HG02678 (cell line): ENCODE data around the gene ZNF407.
A peak's percentile ranks its signal among the peaks of the same experiment; 100 is the strongest.

Experiments used
- ATAC-seq: cut with Tn5 transposase; IDR thresholded peaks from one replicate; pipeline ENCODE4 v1.9.1; 2021; ENCODE audit warnings: mild to moderate bottlenecking, moderate library complexity; ENCODE audit not compliant: unreplicated experiment

ZNF407 gene

GRCh38 chr18:74579496-74580065, 18.1 kb upstream of the ZNF407 start:
- no peak for ATAC-seq

GRCh38 chr18:74582642-74583041, 15.0 kb upstream of the ZNF407 start:
- no peak for ATAC-seq

DNA sequence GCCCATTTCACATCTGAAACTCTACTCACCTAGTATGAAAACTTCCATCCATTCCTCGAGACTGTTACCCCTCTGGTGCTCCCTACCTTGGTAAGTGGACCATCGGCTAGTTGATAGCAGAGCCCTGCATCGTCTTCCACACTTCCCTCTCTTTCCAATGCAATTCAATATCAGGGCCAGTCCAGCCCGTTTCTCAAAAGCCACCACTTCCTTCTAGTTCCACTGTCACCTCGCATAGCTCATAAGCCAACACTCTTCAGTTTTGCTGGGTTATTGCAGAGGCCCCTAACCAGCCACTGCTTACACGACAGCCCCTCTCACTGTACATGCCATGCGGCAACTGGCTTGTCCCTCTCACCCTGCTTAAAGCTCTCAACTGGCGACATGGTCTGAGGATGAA, 10.2 kb upstream of the ZNF407 start:
- ATAC-seq, result no peak

DNA sequence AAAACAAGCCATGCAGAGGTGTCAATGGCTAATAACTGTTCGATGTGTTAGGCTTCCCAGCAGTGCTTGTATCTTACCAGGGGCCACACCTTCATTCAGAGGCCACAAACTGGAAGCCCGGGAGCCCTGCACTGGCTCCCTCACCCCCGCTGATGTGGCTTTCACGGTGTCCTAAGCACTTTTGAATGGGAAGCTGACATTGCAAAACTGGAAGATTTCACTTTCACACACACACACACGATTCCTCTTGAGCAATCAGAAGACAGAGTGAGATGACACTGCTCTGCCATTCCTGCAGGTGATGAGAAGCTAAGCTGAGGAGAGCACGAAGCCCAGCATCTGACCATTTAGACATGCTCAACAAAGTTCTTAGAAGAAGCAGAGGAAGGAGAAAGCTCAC, 8.6 kb upstream of the ZNF407 start:
- ATAC-seq, result no peak

DNA sequence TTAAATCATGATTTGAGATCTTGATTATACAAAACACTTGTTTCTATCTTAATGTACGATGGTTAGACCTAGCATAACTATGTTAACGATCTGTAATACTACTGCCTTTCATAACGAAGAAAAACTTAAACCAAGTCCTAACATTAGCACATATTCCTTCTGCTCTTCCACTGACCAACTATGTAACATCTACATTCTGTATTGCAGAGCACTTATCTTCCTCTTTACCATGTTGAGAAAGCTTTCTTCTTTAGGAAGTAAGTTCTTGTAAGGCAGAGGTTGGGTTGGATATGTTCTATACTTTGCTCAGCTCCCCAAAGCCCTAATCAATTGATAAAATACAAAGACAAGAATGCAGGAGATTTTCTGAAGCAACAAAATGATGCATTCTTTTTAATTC, 7.9 kb upstream of the ZNF407 start:
- no peak for ATAC-seq

DNA sequence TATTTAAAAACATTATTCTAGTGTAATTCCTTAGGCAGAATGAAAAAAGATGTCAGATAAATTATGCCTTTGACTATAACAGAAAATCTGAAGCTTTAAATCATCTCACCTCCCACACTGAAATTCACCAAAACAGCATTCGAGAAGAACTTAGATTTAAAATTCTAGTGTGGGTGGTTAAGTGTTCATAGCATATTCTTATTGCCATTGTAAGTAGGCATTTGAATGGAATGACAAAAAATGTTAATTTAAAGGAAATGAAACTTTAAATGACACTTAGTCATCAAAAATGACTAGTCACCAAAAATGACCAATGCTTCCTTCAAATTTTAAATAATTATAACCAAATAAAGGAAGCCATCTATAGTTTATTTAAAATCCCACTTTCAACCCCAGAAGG, 7.0 kb upstream of the ZNF407 start:
- ATAC-seq, result no peak

GRCh38 chr18:74595431-74595830, 2.2 kb upstream of the ZNF407 start:
- ATAC-seq, result no peak

DNA sequence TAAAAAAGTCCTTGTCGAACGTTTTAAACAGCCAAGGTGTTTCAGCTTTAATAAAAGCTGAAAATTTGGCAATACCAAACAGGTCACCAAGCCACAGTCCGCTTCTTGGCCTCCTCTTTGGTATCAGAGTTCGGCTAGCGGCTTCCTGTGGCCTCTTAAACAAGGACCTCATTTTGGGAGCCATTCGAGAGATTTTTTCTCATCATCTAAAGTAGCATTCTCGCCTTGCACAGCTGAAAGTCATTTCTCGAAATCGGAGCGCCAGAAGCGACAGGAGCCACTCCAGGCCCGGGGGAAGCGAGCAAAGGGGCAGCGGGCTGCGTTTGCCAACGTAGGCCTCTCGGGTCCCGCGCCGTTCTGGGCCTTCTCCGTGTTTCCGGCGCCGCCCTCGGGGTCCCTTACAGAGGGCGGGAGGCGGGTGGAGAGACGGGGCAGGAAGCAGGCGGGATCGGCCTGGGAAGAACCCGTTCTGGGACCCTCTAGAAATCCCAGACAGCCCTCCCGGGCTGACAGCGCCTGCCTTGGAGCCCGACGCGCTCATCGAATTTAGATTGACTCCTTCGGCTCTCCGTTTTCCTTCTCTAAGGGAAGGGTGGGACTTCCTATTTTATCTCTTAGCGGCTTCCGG, 522 bp upstream of the ZNF407 start:
- peak; percentile 34 for ATAC-seq

DNA sequence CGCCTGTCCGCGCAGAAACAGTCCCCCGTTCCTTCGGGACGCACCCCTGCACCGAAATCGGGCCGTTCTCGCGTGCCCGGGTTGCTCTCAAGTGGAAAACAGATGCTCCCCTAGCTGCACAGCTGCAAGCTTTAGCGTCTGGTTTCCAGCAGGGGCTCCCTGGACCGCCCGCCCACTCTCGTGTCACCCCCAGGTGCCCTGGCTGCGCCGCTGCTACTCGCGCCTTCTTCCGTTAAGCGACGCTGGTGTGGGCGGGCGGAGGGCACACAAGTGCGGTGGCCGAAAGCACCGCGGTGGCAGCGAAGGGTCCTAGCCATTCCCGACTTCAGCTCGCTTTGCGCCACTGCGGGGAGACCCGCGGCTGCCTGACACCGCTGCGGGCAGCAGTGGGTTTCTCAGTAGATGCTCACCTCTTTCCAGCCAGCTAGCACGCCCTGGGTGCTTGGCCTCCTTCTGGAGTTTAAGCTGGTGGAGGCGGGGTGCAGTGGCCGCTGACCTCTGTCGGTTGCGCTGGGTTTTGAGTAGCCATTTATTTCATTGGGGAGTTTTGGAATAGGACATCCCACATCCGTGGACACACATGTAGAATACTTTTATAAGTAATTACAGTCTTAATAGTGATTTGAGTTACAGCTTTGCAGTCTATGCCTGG, 806 bp downstream of the ZNF407 start:
- peak; percentile 63 for ATAC-seq

DNA sequence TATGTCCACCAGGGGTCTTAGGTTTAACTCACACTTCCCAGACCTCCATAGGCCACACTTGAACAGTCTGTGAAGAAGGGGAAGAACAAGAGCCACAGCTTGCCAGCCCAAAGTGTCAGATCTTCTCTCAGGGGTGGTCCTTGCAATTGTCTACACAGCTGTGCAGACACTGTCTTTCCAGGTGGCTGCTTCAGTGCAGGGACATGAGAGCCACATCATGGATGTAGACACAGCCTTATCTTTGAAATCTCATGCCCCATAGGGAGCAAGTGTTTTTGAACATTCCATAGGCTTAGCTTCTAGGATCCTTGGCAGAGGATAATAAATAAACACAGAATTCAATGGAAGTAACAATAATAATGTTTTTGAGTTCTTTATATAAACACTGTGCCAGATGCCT, 6.7 kb downstream of the ZNF407 start:
- ATAC-seq, result no peak

- ATAC-seq, result no peak
Measured at GRCh38 chr18:74604774-74605173, 7.1 kb downstream of the ZNF407 start.

- ATAC-seq, result no peak
Measured at GRCh38 chr18:74608681-74609080, 11.0 kb downstream of the ZNF407 start.

GRCh38 chr18:74609535-74609934, 11.9 kb downstream of the ZNF407 start:
- no peak for ATAC-seq

- no peak for ATAC-seq
Measured at GRCh38 chr18:74610051-74610615, 12.5 kb downstream of the ZNF407 start.

DNA sequence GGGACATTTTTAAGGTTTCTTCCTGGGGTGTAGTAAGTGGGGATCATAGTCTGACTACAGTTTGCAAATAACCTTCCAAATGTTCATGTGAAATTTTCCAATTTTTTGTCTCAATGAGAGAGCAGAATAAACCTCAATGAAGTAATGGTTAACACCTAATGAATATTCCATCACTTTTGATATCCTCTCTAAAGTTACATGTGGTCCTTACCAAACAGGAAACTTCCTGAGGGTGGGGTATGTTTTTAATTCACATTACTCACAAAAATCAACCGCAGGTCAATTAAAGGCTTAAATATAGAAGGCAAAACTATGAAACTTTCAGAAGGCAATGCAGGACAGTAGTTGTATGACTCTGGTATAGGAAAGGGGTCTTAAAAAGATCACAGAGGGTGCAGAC, 13.2 kb downstream of the ZNF407 start:
- ATAC-seq, result no peak

- no peak for ATAC-seq
Measured at GRCh38 chr18:74611765-74612164, 14.1 kb downstream of the ZNF407 start.

DNA sequence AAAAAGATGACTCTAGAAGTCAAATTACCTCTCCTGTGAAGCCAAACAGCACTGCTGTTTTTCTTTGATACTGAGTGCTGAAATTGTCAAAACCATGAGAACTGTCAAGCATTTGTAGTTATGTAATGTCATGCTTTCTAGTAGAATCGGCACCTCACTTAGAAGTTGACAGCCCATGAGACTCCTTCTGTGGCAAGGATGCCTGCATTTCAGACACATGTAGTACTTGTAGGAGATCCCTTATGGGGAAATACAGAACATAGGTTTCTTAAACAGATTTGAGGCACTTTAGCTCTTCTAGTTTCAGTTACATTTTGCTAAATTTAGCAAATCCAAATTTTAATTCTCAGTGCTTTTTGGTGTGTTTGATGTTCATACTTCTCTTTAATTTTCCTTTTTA, 15.7 kb downstream of the ZNF407 start:
- ATAC-seq, result no peak

- no peak for ATAC-seq
Measured at GRCh38 chr18:74616494-74616893, 18.8 kb downstream of the ZNF407 start.

DNA sequence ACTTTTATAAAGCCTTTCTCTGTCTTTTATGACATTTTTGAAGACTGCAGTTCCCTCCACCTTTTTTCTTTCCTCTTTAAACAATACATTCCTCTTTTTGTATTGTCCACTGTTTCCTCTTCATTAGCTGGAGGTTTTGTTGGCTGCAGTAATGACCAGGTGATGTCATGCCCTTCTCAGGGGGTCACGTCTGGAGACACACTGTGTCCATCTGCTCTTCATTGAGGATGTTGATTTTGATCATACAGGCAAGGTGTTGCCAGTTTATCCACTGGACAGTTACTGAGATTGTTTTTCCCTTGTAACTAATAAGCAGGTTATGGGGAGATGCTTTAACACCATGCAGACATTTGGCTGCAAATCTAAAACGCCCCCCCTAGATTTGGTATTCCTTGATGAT, 19.8 kb downstream of the ZNF407 start:
- no peak for ATAC-seq

DNA sequence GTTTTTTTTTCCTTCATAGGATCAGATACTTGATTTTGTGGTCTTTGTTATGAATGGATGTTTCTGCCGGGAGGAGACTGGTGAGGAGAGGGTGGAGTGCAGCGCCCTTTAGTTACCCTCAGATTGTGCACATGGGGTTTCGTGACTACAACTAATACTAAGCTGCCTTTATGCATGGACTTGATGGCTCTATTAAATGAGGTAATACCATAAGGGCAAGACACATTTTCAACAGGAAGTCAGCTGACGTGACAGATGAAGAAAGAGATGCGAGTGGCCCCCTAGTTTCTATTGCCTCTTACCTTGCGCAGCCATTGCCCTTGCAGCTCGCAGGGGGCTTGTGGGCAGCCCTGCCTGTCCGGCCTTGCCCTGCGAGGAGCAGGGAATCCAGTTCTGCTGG, 24.4 kb downstream of the ZNF407 start:
- ATAC-seq, result no peak

GRCh38 chr18:74623047-74623816, 25.6 kb downstream of the ZNF407 start:
- no peak for ATAC-seq

DNA sequence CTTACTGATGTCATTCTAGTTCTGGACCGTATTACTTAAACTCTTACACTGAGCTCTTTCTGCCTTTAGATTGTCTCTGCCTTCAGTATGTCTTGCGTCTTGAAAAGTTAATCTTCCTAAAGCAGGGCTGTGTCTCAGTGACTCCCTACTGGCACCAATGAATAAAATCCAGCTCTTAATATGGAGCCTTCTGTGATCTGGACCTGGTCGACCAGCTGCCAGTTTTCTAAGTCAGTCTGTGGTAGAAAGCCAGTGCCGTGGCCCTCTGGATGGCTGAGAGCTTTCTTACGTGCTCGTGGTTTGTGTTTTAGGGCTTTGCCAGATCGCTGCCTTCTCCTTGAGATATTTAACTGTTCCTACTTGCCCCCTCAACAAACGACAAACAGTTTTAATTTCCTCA, 26.8 kb downstream of the ZNF407 start:
- ATAC-seq, result no peak
